Liver (tissue), 3 donors: Measurements from ENCODE around the gene GSK3B.

Experiments
- FOXA1 ChIP-seq: IDR thresholded peaks from 2 replicates; pipeline ENCODE4 v1.6.1; 2016; ENCODE audit warnings: antibody characterized with exemption
- TAF1 ChIP-seq: conservative IDR thresholded peaks from 2 replicates; pipeline ENCODE4 v1.6.1; 2016; ENCODE audit warnings: antibody characterized with exemption, mild to moderate bottlenecking
- TF ChIP-seq, protein P1 (sequence below): fragments of 150-350 bp; IDR thresholded peaks from 2 replicates; pipeline ENCODE4 v1.5.1; 2017; ENCODE audit warnings: improper control_type of control experiment, low read depth, low read length; ENCODE audit not compliant: missing input control
- TF ChIP-seq, protein P2 (sequence below): IDR thresholded peaks from 2 replicates; pipeline ENCODE4 v1.6.1; 2016; ENCODE audit warnings: antibody characterized with exemption
- TF ChIP-seq, protein P3 (sequence below): IDR thresholded peaks from 2 replicates; pipeline ENCODE4 v1.6.1; 2016; ENCODE audit warnings: antibody characterized with exemption
- TF ChIP-seq, protein P4 (sequence below): IDR thresholded peaks from 2 replicates; pipeline ENCODE4 v1.6.1; 2016; ENCODE audit warnings: antibody characterized with exemption, mild to moderate bottlenecking
- donor health status: healthy.
- donor health status: healthy.

DNA sequence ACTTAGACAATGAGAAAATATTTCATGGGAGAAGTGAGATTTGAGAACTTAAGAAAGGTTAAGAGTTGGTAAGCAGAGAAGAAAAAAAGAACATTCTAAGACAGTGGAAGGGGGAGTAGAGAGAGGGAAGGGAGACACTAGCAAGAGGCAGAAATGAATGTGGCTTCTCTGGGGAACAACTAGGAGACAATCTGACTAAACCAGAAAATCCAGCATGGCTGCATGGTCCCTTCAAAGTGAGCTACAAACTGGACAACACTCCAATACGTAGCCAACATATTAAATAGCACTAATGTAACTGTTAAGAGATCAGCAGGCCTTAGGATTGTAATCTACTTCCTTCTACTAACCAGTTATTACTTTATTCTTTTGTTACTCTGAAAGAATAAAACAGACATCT is 222.7 kb downstream of the GSK3B start:
- TF ChIP-seq, protein P1, sequence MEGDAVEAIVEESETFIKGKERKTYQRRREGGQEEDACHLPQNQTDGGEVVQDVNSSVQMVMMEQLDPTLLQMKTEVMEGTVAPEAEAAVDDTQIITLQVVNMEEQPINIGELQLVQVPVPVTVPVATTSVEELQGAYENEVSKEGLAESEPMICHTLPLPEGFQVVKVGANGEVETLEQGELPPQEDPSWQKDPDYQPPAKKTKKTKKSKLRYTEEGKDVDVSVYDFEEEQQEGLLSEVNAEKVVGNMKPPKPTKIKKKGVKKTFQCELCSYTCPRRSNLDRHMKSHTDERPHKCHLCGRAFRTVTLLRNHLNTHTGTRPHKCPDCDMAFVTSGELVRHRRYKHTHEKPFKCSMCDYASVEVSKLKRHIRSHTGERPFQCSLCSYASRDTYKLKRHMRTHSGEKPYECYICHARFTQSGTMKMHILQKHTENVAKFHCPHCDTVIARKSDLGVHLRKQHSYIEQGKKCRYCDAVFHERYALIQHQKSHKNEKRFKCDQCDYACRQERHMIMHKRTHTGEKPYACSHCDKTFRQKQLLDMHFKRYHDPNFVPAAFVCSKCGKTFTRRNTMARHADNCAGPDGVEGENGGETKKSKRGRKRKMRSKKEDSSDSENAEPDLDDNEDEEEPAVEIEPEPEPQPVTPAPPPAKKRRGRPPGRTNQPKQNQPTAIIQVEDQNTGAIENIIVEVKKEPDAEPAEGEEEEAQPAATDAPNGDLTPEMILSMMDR = no peak
- TF ChIP-seq, protein P2, sequence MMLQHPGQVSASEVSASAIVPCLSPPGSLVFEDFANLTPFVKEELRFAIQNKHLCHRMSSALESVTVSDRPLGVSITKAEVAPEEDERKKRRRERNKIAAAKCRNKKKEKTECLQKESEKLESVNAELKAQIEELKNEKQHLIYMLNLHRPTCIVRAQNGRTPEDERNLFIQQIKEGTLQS = no peak
- TF ChIP-seq TAF1 (no peak), FOXA1 (no peak)
- TF ChIP-seq, protein P3, sequence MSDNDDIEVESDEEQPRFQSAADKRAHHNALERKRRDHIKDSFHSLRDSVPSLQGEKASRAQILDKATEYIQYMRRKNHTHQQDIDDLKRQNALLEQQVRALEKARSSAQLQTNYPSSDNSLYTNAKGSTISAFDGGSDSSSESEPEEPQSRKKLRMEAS = no peak
- TF ChIP-seq, protein P4, sequence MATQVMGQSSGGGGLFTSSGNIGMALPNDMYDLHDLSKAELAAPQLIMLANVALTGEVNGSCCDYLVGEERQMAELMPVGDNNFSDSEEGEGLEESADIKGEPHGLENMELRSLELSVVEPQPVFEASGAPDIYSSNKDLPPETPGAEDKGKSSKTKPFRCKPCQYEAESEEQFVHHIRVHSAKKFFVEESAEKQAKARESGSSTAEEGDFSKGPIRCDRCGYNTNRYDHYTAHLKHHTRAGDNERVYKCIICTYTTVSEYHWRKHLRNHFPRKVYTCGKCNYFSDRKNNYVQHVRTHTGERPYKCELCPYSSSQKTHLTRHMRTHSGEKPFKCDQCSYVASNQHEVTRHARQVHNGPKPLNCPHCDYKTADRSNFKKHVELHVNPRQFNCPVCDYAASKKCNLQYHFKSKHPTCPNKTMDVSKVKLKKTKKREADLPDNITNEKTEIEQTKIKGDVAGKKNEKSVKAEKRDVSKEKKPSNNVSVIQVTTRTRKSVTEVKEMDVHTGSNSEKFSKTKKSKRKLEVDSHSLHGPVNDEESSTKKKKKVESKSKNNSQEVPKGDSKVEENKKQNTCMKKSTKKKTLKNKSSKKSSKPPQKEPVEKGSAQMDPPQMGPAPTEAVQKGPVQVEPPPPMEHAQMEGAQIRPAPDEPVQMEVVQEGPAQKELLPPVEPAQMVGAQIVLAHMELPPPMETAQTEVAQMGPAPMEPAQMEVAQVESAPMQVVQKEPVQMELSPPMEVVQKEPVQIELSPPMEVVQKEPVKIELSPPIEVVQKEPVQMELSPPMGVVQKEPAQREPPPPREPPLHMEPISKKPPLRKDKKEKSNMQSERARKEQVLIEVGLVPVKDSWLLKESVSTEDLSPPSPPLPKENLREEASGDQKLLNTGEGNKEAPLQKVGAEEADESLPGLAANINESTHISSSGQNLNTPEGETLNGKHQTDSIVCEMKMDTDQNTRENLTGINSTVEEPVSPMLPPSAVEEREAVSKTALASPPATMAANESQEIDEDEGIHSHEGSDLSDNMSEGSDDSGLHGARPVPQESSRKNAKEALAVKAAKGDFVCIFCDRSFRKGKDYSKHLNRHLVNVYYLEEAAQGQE = no peak
